Activated CD4-positive, alpha-beta memory T cell treated with anti-CD3 and anti-CD28 coated beads for 36 hours (primary cell): ENCODE results near the gene CHST8. TPM values are rescaled to one million over a fixed set of nuclear protein-coding genes. Genes with fewer than 3 reads are reported as not detected.

Source experiments
- total RNA-seq, 2 experiments: library from RNA; stranded (reverse); gene quantifications; one replicate each; pipeline ENCODE4 v1.2.3, GENCODE V29; 2021

The CHST8 gene
- total RNA-seq, 2 experiments from 2014 or later: not detected

Other genes starting within 250 kb of the CHST8 start
- 10 to 100 TPM; 30.6 to 30.9 TPM for gene CEBPG, start 248.2 kb upstream of the CHST8 start, total RNA-seq
- 10 to 100 TPM; 29.3 to 30.6 TPM for gene PEPD, start 100.2 kb upstream of the CHST8 start, total RNA-seq
- 10 to 100 TPM; 10.2 to 11.8 TPM for gene KCTD15, start 174.9 kb downstream of the CHST8 start, total RNA-seq